ENCODE results near the gene DCDC1. TPM values are rescaled to one million over a fixed set of nuclear protein-coding genes. Genes with fewer than 3 reads are reported as not detected.

The DCDC1 gene
- total RNA-seq, 1 experiment from 2014 or later: not detected

DNA sequence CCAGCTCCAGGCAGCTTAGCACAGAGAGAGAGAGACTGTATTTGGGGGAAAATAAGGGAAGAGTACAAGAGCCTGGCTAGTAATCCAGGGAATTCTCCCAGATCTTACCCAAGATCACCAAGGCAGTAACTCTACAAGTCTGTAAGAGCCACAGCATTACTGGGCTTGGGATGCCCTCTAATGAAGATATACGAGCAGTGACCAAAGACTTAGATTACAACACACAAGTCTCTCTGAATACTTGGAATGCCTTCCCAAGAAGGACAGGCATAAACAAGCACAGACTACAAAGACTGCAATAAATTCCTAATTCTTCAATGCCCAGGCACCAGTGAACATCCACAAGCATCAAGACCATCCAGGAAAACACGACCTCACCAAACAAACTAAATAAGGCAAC, 17.8 kb upstream of the DCDC1 start:
- DNase-seq (ENCODE audit: low read depth, low spot score) (no peak), ATAC-seq (no peak)
- H3K27me3 ChIP-seq (ENCODE audit: control insufficient read depth, insufficient read depth, low read length): no peaks in the 10 kb centered on the region
- in situ Hi-C loops (cut with HindIII; ENCODE audit: low pct_unique_long_range_greater_than_20kb, low sequenced_read_pairs): no loop called here
- H3K36me3 ChIP-seq (ENCODE audit: control insufficient read depth, insufficient read depth, low read length): no peaks in the 10 kb centered on the region
- H3K27ac ChIP-seq (ENCODE audit: low read length): no peak overlapping the region
- ChIA-PET POLR2A (no interaction called here), CTCF (no interaction called here)
- no peaks in the 10 kb centered on the region for H3K4me1 ChIP-seq (ENCODE audit: control insufficient read depth, insufficient read depth, low read length)
- H3K9me3 ChIP-seq (ENCODE audit: control insufficient read depth, insufficient read depth, low read depth, low read length): no peaks in the 10 kb centered on the region
- BruUV-seq (replicated peaks): no TSS peak
- no peak for TF ChIP-seq REST (IDR thresholded peaks at IDR 0.05; ENCODE audit: insufficient read depth in 1 of 2, low read depth in 2 of 2, low read length in 1 of 2)
- no peak for TF ChIP-seq SIN3A (IDR thresholded peaks at IDR 0.05; ENCODE audit: borderline replicate concordance, insufficient read depth, low read depth, low read length)
- TF ChIP-seq, protein P1, sequence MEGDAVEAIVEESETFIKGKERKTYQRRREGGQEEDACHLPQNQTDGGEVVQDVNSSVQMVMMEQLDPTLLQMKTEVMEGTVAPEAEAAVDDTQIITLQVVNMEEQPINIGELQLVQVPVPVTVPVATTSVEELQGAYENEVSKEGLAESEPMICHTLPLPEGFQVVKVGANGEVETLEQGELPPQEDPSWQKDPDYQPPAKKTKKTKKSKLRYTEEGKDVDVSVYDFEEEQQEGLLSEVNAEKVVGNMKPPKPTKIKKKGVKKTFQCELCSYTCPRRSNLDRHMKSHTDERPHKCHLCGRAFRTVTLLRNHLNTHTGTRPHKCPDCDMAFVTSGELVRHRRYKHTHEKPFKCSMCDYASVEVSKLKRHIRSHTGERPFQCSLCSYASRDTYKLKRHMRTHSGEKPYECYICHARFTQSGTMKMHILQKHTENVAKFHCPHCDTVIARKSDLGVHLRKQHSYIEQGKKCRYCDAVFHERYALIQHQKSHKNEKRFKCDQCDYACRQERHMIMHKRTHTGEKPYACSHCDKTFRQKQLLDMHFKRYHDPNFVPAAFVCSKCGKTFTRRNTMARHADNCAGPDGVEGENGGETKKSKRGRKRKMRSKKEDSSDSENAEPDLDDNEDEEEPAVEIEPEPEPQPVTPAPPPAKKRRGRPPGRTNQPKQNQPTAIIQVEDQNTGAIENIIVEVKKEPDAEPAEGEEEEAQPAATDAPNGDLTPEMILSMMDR (IDR thresholded peaks at IDR 0.05): no peak
- TF ChIP-seq TCF7L2 (IDR thresholded peaks at IDR 0.05; ENCODE audit: low read depth, low read length): no peak
- TF ChIP-seq POLR2AphosphoS5 (IDR thresholded peaks at IDR 0.05; ENCODE audit: low read depth, low read length): no peak
- intact Hi-C loops (cut with micrococcal nuclease; ENCODE audit: unreplicated experiment): no loop called here
- H3K4me3 ChIP-seq (ENCODE audit: low read depth in 2 of 2, low read length in 2 of 2): no peak overlapping the region

DNA sequence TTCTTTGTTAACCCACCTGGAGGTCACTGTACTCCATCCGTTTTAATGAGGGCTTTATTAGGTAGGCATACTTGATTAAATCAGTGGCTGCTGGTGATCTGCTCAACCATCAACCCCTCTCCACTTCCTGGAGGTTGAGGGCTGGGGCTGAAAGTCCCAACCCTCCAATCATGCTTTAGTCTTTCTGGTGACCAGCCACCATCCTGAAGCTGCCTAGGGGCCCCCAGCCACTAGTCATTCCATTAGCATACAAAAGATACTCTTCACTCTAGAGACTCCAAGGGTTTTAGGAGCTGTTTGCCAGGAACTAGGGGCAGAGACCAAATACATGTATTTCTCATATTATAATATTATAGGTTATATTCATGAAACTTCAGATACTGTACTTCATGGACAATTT, 13.6 kb upstream of the DCDC1 start:
- no TSS peak for BruUV-seq (replicated peaks)
- POLR2A ChIA-PET: no interaction called here
- DNase-seq (ENCODE audit: low read depth, low spot score): no peak

More for the DNA sequence above, 13.6 kb upstream of the DCDC1 start:
- H3K36me3 ChIP-seq (ENCODE audit: control insufficient read depth, insufficient read depth, low read length): no peaks in the 10 kb centered on the region
- no peak overlapping the region for H3K4me3 ChIP-seq (ENCODE audit: low read depth in 2 of 2, low read length in 2 of 2)
- CTCF ChIA-PET: no interaction called here
- intact Hi-C loops (cut with micrococcal nuclease; ENCODE audit: unreplicated experiment) (no loop called here), in situ Hi-C loops (cut with HindIII; ENCODE audit: low pct_unique_long_range_greater_than_20kb, low sequenced_read_pairs) (no loop called here)
- no peaks in the 10 kb centered on the region for H3K9me3 ChIP-seq (ENCODE audit: control insufficient read depth, insufficient read depth, low read depth, low read length)
- H3K27ac ChIP-seq (ENCODE audit: low read length): no peak overlapping the region
- H3K27me3 ChIP-seq (ENCODE audit: control insufficient read depth, insufficient read depth, low read length): no peaks in the 10 kb centered on the region
- no peaks in the 10 kb centered on the region for H3K4me1 ChIP-seq (ENCODE audit: control insufficient read depth, insufficient read depth, low read length)
- TF ChIP-seq SIN3A (IDR thresholded peaks at IDR 0.05; ENCODE audit: borderline replicate concordance, insufficient read depth, low read depth, low read length): no peak
- no peak for TF ChIP-seq TCF7L2 (IDR thresholded peaks at IDR 0.05; ENCODE audit: low read depth, low read length)
- TF ChIP-seq, protein P1 (IDR thresholded peaks at IDR 0.05): no peak
- no peak for ATAC-seq

Data from Panc1 (cell line).